Measurements from ENCODE around the gene ZNF367.

ZNF367 gene

GRCh38 chr9:96436456-96437126 is 18.4 kb upstream of the ZNF367 start:
- DNase-seq: no peak

DNA sequence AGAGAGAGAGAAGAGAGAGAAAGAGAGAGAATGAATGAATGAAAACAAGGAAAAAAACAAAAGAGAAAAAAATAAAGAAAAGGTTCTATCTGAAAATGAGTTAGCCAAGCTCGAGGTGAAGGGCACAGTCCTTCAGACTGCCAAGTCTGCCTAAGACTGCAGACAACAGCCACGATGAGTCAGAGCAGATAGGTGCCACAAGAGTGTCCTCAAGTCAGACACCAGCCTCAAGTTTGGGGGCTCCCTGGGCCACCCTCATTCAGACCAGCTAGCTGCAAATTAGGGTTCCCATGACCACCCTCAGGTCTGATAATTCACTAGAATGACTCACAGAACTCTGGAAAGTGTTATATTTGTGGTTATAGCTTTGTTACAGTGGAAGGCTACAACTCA is 17.9 kb upstream of the ZNF367 start:
- DNase-seq: no peak

DNA sequence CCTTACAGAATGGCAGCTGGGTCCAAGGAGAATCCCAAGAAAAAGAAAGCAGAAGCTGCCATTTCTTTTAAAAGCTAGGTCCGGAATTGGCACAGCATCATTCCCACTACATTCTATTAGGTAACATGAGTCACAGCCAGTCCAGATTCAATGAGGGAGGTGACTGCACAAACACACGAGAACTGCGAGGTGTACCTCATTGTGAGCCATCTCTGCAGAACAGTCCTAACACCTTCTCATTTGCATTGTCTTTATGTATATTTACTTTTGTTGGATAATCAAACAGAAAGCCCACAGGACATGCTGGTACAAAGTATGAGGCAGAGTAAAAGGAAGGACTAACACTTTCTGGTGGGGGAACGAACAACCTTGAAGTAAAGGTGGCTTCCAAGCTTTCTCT is 17.2 kb upstream of the ZNF367 start:
- no peak for DNase-seq

DNA sequence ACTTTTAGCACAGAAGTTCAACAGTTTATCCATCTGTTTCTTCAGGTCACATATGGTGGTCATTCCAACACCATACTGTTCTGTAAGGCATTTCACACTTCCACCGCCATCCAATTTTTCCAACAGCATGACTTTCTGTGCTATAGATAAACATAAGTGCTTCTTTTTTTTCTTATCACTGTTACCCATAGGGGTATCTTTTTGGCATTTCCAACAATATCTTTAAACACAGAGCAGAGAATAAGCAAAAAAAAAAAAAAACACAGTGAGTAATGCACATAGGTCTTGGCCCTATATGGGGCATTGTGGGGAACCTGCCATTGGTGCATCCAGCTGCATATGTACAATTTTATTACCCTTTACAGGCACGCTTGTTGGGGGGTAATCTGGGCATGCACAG is 12.2 kb upstream of the ZNF367 start:
- no peak for DNase-seq

- DNase-seq: no peak
Measured at GRCh38 chr9:96429732-96430131, 11.6 kb upstream of the ZNF367 start.

- DNase-seq: peak in 1 of 2 experiments; percentile 8
Measured at GRCh38 chr9:96425500-96426169, 7.5 kb upstream of the ZNF367 start.

GRCh38 chr9:96423985-96424336 is 5.8 kb upstream of the ZNF367 start:
- no peak for DNase-seq

DNA sequence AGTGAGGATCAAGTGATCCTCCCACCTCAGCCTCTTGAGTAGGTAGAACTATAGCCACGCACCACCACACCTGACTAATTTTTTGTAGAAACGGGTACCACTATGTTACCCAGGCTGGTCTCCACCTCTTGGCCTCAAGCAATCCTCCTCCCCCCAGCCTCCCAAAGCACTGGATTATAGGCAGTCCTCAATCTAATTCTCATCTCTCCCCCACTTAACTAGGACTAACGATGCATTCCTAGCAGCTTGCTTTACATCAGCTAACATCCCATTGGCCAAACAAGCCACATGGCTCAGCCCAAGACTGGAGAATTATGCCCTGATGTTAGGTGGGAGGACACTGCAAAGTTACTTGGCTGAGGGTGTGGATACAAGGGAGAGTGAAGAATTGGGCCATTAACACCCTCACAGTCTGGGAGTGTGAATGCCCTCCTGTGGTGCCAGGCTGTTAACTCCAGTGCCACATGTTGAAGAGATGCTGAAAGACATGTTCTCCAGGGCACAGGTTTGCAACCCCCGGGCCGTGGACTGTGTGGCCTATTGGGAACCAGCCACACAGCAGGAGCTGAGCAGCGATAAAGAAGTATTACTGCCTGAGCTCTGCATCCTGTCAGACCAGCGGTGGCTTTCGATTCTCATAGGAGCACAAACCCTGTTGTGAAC is 5.3 kb upstream of the ZNF367 start:
- no peak for DNase-seq

- DNase-seq: peak; percentile 19 to 27
Measured at GRCh38 chr9:96420468-96421219, 2.5 kb upstream of the ZNF367 start.

GRCh38 chr9:96419691-96419969 is 1.5 kb upstream of the ZNF367 start:
- DNase-seq: no peak

DNA sequence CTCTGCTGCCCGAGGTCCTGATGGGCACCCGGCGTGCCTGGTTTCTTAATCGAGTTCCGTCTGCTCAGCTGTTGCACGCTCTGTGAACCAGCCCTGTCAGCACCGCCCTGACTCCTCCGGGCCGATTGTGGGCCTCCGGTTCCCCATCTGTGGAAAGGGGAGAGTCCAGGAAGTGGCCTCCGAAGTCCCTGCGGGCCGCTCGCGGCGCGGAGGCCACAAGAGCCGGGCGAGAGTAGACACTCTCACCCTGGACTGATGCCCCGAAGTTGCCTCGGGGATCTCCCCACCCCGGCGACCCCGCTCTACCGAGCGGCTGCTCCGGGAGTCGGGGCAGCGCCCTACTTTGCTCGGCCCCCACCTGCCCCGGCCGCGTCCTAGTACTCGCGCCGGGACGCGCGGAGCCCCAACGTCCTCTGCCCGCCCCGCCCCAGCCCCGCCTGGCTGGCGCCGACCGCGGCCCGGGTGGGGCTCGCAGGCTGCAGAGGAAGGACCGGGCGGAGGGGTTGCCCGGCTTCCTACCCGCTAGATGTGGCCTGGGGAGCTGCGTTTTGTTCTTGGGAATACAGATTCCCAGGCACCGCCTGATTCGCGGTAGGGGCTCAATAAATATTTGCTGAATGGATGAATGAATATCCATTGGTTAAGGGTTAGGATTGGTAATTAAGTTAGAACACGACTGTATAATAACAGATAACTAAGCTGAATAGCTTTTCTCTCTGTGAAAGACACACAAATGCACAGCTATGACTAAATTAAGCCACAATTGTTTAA is 935 bp upstream of the ZNF367 start:
- peak; percentile 55 to 60 for DNase-seq

DNA sequence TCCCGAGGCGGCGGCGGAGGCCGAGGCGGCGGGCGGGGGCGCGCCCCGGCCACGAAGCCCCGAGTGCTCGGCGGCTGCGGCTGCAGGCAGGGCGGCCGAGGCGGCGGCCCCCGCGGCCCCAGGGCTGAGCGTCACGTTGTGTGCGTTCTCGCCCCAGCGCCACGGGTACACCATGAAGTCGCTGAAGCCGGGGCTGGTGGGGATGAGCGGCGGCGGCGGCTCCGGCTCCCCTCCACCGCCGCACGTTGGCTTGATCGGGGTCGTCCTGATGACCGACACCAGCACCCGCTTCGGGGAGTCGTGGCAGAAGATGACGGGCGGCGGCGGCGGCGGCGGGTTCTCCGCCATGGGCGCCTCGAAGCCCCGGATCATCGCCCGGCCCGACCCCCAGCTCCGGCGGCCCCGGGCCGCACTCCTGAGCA is 498 bp downstream of the ZNF367 start:
- DNase-seq: no peak

DNA sequence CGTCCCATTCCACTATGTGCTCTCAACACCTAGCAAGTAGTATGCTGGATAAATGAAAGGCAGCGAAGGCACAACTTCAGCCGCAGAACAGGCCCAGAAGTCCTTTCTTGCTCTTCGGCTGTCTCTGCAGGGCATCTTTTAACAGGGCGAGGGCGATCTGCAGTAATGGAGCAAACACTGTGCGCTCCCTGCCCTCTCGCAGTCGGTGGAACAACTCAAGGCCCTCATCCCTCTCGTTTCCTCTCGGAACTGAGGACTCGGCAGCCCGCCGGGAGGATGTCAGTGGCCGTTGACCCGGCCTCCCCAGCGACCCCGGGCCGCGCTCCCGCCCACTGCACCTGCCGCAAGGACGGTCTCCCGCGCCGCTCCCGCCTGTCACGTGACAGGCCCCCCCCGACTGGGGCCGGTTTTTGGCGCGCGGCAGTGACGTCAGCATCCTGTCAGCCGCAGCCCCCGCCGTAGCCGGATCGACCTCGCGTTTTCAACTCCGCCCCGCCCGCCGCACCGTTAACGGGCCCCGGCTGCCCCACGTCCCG is 1.1 kb downstream of the ZNF367 start:
- peak; percentile 62 to 70 for DNase-seq

DNA sequence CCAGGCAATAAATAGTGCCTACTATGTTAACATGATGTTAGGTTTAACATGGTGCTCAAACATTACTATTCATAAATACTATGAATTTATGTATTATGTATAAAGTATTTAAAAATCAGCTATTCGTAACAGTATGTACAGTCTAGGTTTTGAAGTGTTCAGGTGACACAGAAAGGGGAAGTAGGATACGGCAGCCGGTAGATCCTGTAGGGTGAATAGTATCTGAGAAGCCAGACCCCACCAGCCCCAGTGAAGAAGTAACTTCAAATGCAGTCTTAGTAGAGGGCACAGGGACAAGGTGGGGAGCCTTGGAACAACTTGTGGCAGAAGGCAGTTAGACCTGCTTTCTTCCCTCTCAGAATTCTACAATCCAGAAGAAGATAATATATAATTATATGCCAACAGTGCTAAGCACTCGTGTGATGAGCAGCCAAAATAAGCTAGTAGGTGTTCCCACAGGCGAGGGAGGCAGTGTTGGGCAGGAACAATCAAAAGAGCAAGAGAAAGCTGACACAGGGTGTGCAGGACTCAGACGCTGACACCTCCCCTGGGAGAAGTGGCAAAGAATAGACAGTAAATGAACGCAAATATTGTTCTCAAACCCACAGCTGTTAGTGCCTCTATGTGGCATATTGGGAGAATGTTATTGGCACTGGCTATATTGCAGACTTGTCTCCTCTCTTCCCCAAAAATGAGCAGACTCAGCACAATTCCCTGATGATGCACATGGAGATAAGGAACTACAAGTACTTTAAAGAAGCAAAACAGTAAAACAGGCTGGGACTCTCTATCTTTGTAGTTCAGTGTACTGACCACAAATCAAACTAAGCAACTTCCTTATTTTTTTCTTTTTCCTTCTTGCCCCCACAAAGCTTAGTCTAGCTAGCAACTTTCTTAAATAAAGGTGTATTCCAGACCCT is 4.6 kb downstream of the ZNF367 start:
- DNase-seq: peak; percentile 61 to 69

DNA sequence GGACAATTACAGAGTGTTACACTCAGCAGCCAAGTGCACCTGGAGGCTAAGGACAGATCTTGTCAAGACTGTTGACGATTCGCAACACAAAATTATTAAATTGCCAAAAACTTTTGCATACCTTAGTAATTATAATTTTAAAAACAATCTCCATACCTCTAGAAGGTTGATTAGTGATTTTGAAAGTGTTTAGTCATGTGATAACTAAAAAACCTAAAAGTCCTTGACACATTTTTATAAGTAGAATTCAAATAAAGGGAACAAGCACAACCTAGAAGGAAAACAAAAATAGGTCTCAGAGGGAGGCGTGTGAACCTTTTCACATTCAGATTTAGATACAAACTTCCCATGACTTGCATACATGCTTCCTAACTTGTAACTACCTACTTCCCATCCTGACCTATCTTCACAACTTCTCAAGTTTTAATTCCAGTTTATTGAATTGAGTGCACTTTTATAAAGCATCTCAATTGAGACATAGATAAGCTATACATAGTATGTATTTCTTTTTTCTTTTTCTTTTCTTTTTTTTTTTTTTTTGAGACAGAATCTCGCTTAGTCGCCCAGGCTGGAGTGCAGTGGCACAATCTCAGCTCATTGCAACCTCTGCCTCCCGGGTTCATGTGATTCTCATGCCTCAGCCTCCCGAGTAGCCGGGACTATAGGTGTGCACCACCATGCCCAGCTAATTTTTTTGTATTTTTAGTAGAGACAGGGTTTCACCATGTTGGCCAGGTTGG is 5.8 kb downstream of the ZNF367 start:
- no peak for DNase-seq

GRCh38 chr9:96411129-96411838 is 6.9 kb downstream of the ZNF367 start:
- no peak for DNase-seq

- no peak for DNase-seq
Measured at GRCh38 chr9:96408409-96409280, 9.5 kb downstream of the ZNF367 start.

GRCh38 chr9:96400132-96400910 is 17.8 kb downstream of the ZNF367 start:
- DNase-seq: no peak

DNA sequence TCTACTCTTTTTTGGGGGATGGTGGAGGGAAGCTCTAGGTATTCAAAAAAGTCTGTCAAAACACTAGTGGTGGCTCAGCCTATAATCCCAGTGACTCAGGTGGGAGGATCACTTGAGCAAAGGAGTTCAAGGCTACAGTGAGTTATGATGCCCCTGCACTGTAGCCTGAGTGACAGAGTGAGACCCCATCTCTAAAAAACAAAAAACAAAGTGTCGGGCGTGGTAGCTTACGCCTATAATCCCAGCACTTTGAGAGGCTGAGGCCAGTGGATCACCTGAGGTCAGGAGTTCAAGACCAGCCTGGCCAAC is 18.9 kb downstream of the ZNF367 start:
- no peak for DNase-seq
